A549 treated with ZK216348 at 1 μM for 4 hours (cell line): ENCODE data around the gene SLC22A17. TPM values are rescaled to one million over a fixed set of nuclear protein-coding genes. Genes with fewer than 3 reads are reported as not detected.

Experiments used
- total RNA-seq: library from RNA; stranded (reverse); fragments of 200-300 nt; extraction: Qiagen RNA extraction; gene quantifications from 5 replicates; pipeline ENCODE4 v1.2.3, GENCODE V29; 2022; ENCODE audit warnings: low read depth

Gene SLC22A17
- total RNA-seq = 5.4 to 8.1 TPM (median 6.9 TPM) in 5 replicates

DNA sequence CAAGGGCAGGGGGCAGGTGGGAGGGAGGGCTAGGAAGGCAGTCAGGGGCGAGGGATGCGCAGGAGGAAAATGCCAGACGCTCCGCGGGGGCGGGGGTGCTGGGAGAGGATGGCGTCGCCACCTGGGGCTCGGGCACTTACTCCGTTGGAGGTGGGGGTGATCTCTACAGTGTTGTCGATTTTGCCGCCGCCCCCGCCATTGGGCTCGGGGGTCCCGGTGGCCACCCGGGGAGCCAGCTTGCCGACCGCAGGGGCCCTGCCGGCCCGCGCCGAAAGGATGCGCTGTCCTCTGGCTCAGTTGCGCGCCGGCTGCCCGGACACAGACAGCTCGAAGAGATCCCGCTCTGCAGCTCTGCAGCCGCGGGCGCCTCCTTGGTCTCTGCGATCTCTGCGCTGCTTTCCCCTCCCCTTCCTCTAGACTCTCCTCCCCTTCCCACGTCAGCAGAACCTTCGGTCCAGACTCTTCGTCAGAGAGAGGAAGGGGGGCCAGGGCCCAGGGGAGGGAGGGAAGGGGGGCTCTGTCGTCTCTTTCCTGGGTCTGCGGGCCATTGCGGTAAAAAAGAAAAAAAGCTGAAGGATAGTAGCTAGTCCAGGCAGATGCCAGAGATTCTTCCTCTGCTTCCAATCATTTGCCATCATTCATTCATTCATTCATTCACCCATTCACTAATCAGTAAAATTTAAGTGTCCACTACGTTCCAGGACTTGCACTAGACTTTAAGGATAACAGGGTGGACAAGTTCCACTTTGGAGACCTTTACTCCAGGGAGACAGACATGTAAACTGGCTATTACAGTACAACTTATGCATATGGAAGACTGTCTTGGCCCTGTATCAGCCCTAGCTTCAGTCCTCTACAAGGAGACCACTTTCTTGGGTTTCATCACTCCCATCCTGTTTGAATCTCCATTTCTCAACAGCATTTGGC lies at the start of gene SLC22A17:
Gene SLC22A17 (minus strand): TSS at position 382 of the 927 bp plus-strand sequence.

GRCh38 chr14:23376482-23377197 lies 24.0 kb upstream of the SLC22A17 start, which contains the start of gene CMTM5:
TSS of gene CMTM5 (plus strand) at chr14:23377046. CDS start at chr14:23377252, 206 bp downstream.

DNA sequence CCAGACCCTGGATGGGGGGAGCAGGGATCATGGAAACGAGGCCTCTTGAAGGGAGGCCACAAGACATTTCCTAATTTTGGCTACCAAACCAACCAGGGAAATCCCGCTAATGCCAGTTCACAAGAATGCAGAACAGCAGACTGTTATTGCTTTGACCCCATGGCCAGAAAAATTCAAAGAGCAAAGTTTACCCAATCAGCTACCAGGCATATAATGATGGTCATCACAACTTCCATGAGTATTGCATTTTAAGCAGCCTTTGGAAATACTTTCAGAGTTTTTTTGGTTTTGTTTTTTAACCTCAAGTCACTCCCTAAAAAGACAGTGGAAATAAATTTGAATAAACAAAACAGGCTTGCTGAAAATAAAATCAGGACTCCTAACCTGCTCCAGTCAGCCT lies 19.8 kb upstream of the SLC22A17 start, which contains the start of gene IL25:
Gene IL25 (plus strand): TSS at position 301 of the 400 bp plus-strand sequence.

GRCh38 chr14:23365036-23365731 lies 12.5 kb upstream of the SLC22A17 start, which contains the start of gene EFS:
TSS of gene EFS (minus strand) at chr14:23365172. CDS start at chr14:23365025, 147 bp downstream.

DNA sequence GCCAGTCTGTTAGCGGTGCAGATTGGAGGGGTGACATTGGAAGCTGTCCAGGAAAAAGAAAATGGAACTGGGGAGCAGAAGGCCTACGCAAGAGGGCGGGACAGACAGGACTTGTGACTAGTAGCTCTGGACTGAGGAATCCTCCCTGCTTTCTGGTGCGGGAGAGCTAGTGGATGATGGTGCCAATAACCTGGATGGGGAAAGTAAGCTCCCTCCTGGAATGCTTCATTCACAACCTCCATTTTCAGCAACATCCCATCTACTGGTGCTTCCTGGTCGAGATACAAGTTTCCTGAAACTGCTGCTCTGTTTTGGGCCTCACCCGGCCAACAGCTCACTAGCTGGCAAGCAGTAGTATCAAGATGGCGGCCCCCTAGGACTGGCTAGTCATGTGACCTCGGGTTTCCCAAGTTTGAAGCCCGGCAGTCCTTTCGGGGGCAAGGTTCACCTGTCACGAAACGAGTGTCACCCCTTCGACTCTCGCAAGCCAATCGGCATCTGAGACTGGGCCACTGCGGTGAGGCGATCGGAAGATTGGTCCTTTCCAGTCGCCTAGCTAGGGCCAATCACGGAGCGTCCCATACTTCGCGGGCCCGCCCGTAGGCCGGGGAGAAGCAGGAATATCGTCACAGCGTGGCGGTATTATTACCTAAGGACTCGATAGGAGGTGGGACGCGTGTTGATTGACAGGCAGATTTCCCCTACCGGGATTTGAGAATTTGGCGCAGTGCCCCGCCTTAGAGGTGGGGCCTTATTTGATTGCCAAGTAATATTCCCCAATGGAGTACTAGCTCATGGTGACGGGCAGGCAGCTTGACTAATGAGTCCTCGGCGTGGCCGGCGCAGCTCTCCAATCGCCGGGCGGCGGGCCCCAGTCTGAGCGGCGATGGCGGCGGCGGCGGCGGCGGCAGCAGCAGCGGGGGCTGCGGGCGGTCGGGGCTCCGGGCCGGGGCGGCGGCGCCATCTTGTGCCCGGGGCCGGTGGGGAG lies 31.8 kb downstream of the SLC22A17 start, which contains the start of gene PABPN1:
Gene PABPN1 (plus strand): TSS at position 874 of the 988 bp plus-strand sequence. CDS start 13 bp downstream, at position 887.

DNA sequence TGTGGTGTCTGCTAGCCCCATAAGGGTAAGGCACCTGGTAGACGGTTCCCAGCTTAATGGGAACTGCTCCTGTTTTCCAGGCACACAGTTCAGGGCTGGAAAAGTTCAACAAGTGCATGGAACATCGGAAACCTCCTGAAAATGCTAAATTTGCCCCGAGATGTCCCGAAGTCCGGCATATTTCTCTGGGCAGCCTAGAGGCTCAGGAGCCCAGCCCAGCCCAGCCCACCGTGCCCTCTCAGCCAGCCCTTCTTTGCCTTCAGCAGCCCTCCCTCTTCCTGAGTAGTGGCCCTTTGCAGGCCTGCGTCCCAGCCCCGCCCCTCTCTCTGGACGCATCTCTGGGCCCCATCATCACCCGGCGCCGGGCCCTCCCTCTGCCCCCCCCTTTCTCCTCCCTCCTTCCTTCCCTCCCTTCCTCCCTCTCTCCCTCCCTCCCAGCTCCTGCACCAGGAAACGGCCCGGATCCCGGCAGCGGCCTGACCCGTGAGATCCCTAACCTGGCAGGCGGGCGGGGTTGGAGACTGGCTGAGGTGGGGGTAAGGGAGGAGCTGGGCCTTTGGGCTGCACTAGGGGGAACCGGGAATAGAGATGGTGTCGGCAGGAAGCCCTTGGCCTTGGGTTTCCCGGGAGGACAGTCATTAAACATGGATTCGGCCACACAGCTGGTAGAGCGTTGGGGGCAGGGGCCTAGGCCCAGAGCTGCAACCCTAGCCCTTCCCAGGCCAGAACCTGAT lies 46.1 kb downstream of the SLC22A17 start, which contains the start of gene BCL2L2:
Gene BCL2L2 (plus strand): TSS at position 422 of the 734 bp plus-strand sequence. CDS start 935 bp downstream, outside the sequence.

DNA sequence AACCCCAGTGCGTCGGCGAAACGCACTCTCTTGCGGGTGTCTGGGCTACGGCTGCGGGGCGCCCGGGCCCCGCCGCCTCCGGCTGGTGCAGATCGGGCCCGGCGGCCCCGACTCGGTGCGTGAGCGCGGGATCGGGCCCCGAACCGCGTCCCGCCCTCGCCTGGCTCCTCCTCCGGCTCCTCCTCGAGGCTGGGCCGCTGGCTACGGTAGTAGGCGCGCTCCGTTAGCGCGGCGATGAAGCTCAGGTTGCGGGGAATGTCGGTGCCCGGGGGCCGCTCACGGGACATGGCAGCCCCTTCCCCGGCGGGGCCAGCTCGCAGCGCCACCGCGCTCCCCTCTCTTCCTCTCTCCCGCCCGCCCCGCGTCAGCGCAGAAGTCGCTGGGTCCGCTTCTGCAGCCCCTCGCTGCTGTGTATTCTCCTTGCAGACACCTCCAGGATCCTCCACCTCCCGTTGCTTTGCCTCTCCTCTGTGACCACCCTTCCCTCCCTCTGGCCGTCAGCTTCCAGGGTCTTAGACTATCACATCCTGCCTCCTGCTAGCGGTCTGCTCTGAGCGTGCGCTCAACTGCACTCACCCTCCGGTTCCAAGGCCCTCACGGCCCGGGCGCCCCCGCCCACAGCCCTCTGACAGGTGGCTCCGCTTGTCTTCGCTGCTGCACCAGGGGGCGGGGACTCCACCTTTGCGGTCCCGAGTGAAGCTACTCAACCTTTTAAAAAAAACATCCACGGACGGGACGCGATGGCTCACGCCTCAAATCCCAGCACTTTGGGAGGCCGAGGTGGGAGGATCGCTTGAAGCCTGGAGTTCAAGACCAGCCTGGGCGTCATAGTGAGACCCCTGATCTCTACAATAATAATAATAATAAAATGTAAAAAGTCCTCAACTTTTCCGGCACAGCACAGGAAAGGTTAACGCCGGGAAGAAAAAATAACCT lies 50.1 kb downstream of the SLC22A17 start, which contains the start of gene PPP1R3E:
Gene PPP1R3E (minus strand): TSS at position 570 of the 936 bp plus-strand sequence. CDS start 283 bp downstream, at position 287.

Other genes starting within 250 kb of the SLC22A17 start
- gene CIROP, start 247.9 kb downstream of the SLC22A17 start, total RNA-seq = not detected in 5 replicates
- 0.12 TPM in 1 of 5 replicates, not detected in the others for gene CEBPE, start 233.6 kb downstream of the SLC22A17 start, total RNA-seq
- gene SLC7A8, start 169.2 kb downstream of the SLC22A17 start, total RNA-seq = 0.73 to 1.9 TPM (median 1.4 TPM) in 5 replicates
- not detected in 5 replicates for gene RNF212B, start 115.0 kb downstream of the SLC22A17 start, total RNA-seq
- 5.7 to 9.9 TPM (median 9.2 TPM) in 5 replicates for gene HOMEZ, start 66.8 kb downstream of the SLC22A17 start, total RNA-seq
- gene PPP1R3E, start 50.0 kb downstream of the SLC22A17 start, total RNA-seq = 3.0 to 5.3 TPM (median 3.6 TPM) in 5 replicates
- 15.2 to 23.4 TPM (median 20.0 TPM) in 5 replicates for gene BCL2L2, start 46.1 kb downstream of the SLC22A17 start, total RNA-seq
- gene PABPN1, start 31.4 kb downstream of the SLC22A17 start, total RNA-seq = 138 to 165 TPM (median 160 TPM) in 5 replicates
- gene EFS, start 12.3 kb upstream of the SLC22A17 start, total RNA-seq = not detected in 5 replicates
- not detected in 5 replicates for gene IL25, start 19.9 kb upstream of the SLC22A17 start, total RNA-seq
- gene CMTM5, start 24.2 kb upstream of the SLC22A17 start, total RNA-seq = not detected in 5 replicates
- gene MYH6, start 55.4 kb upstream of the SLC22A17 start, total RNA-seq = 0.02 TPM in 1 of 5 replicates, not detected in the others
- gene MYH7, start 82.8 kb upstream of the SLC22A17 start, total RNA-seq = not detected in 5 replicates
- 54.4 to 73.7 TPM (median 65.0 TPM) in 5 replicates for gene NGDN, start 116.8 kb upstream of the SLC22A17 start, total RNA-seq
- gene ZFHX2, start 198.9 kb upstream of the SLC22A17 start, total RNA-seq = 0.85 to 1.8 TPM (median 1.3 TPM) in 5 replicates
- gene THTPA, start 203.4 kb upstream of the SLC22A17 start, total RNA-seq = 11.9 to 15.2 TPM (median 15.0 TPM) in 5 replicates
- 34.0 to 61.8 TPM (median 48.7 TPM) in 5 replicates for gene AP1G2, start 214.9 kb upstream of the SLC22A17 start, total RNA-seq
- 0.04 to 0.08 TPM (median 0.07 TPM) in 3 of 5 replicates, not detected in the others for gene JPH4, start 225.9 kb upstream of the SLC22A17 start, total RNA-seq